Fibroblast of skin of scalp (primary cell): ENCODE measurements around the gene CA7.

Source experiments
- DNase-seq: peaks from one replicate; pipeline ENCODE4 v3.0.0-alpha.2; 2013

Gene CA7

GRCh38 chr16:66899310-66899944, 55.2 kb downstream of the CA7 start:
- DNase-seq: no peak

- DNase-seq: peak; percentile 67
Observed at GRCh38 chr16:66899945-66900710, 55.9 kb downstream of the CA7 start.

GRCh38 chr16:66900721-66901441, 56.7 kb downstream of the CA7 start:
- DNase-seq: no peak

GRCh38 chr16:66901626-66902025, 57.4 kb downstream of the CA7 start:
- DNase-seq: no peak

GRCh38 chr16:66902648-66903543, 58.7 kb downstream of the CA7 start:
- no peak for DNase-seq
